ENCODE measurements around the gene ZBTB18. TPM values are rescaled to one million over a fixed set of nuclear protein-coding genes. Genes with fewer than 3 reads are reported as not detected.
A peak's percentile ranks its signal among the peaks of the same experiment; 100 is the strongest.

Gene ZBTB18
- total and polyA plus RNA-seq, 4 donors: 8.9 to 21.3 (median 18.4) TPM

DNA sequence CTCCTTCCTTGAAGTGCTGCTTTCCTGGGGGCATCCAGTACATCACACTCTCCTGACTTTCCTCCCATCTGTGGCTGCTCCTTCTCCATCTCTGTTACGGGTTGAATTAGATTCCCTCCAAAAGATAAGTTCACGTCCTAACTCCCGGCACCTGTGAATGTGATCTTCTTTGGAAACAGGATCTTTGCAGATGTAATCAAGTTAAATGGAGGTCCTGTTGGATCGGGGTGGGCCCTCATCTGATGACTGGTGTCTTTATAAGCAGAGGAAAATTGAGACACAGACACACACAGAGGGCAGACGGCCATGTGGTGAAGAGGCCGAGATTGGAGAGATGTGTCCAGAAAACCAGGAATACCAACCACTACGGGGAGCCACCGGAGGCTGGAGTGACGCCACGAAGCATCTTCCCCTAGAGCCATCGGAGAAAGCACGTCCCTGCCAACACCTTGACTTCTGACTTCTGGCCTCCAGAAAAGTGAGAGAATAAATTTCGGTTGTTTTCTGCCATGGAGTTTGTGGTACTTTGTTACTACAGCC lies 36.0 kb downstream of the ZBTB18 start:
- H3K4me1 ChIP-seq (ENCODE audit: control insufficient read depth in 5 of 5, insufficient read depth in 5 of 5, low read length in 5 of 5): peaks cover 0 to 9% (median 0%) of the 10 kb centered on the region in 5 donors
- H3K36me3 ChIP-seq (ENCODE audit: control insufficient read depth in 4 of 4, insufficient read depth in 4 of 4, low read length in 4 of 4): no peaks in the 10 kb centered on the region
- H3K4me3 ChIP-seq: no peak overlapping the region
- TF ChIP-seq, protein P1, sequence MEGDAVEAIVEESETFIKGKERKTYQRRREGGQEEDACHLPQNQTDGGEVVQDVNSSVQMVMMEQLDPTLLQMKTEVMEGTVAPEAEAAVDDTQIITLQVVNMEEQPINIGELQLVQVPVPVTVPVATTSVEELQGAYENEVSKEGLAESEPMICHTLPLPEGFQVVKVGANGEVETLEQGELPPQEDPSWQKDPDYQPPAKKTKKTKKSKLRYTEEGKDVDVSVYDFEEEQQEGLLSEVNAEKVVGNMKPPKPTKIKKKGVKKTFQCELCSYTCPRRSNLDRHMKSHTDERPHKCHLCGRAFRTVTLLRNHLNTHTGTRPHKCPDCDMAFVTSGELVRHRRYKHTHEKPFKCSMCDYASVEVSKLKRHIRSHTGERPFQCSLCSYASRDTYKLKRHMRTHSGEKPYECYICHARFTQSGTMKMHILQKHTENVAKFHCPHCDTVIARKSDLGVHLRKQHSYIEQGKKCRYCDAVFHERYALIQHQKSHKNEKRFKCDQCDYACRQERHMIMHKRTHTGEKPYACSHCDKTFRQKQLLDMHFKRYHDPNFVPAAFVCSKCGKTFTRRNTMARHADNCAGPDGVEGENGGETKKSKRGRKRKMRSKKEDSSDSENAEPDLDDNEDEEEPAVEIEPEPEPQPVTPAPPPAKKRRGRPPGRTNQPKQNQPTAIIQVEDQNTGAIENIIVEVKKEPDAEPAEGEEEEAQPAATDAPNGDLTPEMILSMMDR (IDR thresholded peaks at IDR 0.05; ENCODE audit: control extremely low read depth, extremely low read depth): no peak
- H3K9ac ChIP-seq (ENCODE audit: insufficient read depth in 1 of 2, low read length in 2 of 2): no peak overlapping the region
- H3K9me3 ChIP-seq (ENCODE audit: control insufficient read depth in 4 of 4, insufficient read depth in 3 of 4, low read length in 3 of 4): peaks cover 0 to 4% (median 1%) of the 10 kb centered on the region in 4 donors
- no peak overlapping the region for H3K27ac ChIP-seq (ENCODE audit: low read depth in 1 of 2, low read length in 1 of 2)
- H3K27me3 ChIP-seq (ENCODE audit: control insufficient read depth in 3 of 3, insufficient read depth in 3 of 3, low read length in 2 of 3): no peaks in the 10 kb centered on the region
- ATAC-seq (ENCODE audit: insufficient read depth, low FRiP score): no peak
- WGBS, 2 donors: 94 to 98% methylated on average over 13 of the region's 13 CpGs
- DNase-seq: no peak

DNA sequence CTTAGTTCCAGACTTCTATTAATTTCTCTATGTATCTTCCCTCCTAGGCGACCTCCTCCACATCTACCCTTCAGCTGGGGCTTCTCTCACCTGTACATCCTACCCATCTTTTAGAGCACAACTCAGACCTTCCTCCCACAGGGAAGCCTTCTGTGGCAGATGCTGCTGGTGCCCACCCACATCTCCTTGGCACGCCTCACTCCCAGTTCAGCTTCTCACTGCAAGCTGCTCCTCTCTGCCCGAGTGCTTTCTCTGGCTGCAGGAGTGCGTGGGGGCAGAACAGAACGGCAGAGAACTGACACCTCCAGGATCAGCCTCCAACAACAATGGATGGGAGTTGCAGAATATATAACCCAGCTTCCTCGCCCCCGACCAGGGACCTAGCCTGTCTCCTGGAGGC lies 36.5 kb downstream of the ZBTB18 start:
- ATAC-seq (ENCODE audit: insufficient read depth, low FRiP score): no peak
- no peaks in the 10 kb centered on the region for H3K36me3 ChIP-seq (ENCODE audit: control insufficient read depth in 4 of 4, insufficient read depth in 4 of 4, low read length in 4 of 4)
- 75 to 92% methylated on average over 7 of the region's 7 CpGs for WGBS, 2 donors
- no peak overlapping the region for H3K9ac ChIP-seq (ENCODE audit: insufficient read depth in 1 of 2, low read length in 2 of 2)
- H3K27me3 ChIP-seq (ENCODE audit: control insufficient read depth in 3 of 3, insufficient read depth in 3 of 3, low read length in 2 of 3): no peaks in the 10 kb centered on the region
- H3K9me3 ChIP-seq (ENCODE audit: control insufficient read depth in 4 of 4, insufficient read depth in 3 of 4, low read length in 3 of 4): peaks cover 0 to 4% (median 1%) of the 10 kb centered on the region in 4 donors
- DNase-seq: no peak
- TF ChIP-seq, protein P1 (IDR thresholded peaks at IDR 0.05; ENCODE audit: control extremely low read depth, extremely low read depth): no peak
- peaks cover 0 to 10% (median 0%) of the 10 kb centered on the region in 5 donors for H3K4me1 ChIP-seq (ENCODE audit: control insufficient read depth in 5 of 5, insufficient read depth in 5 of 5, low read length in 5 of 5)
- H3K4me3 ChIP-seq: no peak overlapping the region
- H3K27ac ChIP-seq (ENCODE audit: low read depth in 1 of 2, low read length in 1 of 2): no peak overlapping the region

DNA sequence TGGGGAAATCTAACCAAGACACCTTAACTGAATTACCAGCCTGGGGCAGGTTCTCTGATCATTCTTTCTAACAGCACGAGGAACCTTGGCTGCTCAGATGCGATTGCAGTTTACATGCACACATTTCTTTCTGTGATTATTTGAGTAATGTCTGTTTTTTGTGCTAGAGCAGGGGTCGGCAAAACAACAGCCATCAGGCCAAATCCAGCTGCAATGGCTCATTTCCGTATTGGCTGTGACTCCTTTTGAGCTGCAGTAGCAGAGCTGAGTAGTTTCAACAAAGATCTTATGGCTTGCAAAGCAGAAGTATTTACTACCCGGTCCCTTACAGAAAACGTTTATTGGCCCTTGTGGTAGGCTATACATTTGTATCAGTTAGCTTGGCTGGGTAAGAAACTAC lies 37.1 kb downstream of the ZBTB18 start:
- peak in 1 of 3 donors; percentile 54 for DNase-seq
- 73 to 87% methylated on average over 6 of the region's 6 CpGs for WGBS, 2 donors

More for the DNA sequence above, 37.1 kb downstream of the ZBTB18 start:
- peaks cover 0 to 10% (median 0%) of the 10 kb centered on the region in 5 donors for H3K4me1 ChIP-seq (ENCODE audit: control insufficient read depth in 5 of 5, insufficient read depth in 5 of 5, low read length in 5 of 5)
- peaks cover 0 to 4% (median 1%) of the 10 kb centered on the region in 4 donors for H3K9me3 ChIP-seq (ENCODE audit: control insufficient read depth in 4 of 4, insufficient read depth in 3 of 4, low read length in 3 of 4)
- no peak overlapping the region for H3K27ac ChIP-seq (ENCODE audit: low read depth in 1 of 2, low read length in 1 of 2)
- no peak overlapping the region for H3K9ac ChIP-seq (ENCODE audit: insufficient read depth in 1 of 2, low read length in 2 of 2)
- no peaks in the 10 kb centered on the region for H3K27me3 ChIP-seq (ENCODE audit: control insufficient read depth in 3 of 3, insufficient read depth in 3 of 3, low read length in 2 of 3)
- no peak overlapping the region for H3K4me3 ChIP-seq
- TF ChIP-seq, protein P1 (IDR thresholded peaks at IDR 0.05; ENCODE audit: control extremely low read depth, extremely low read depth): no peak
- H3K36me3 ChIP-seq (ENCODE audit: control insufficient read depth in 4 of 4, insufficient read depth in 4 of 4, low read length in 4 of 4): no peaks in the 10 kb centered on the region
- no peak for ATAC-seq (ENCODE audit: insufficient read depth, low FRiP score)
